HCT116 (cell line): Measurements from ENCODE around the gene MAFG. TPM values are rescaled to one million over a fixed set of nuclear protein-coding genes. Genes with fewer than 3 reads are reported as not detected.

Experiments used
- ATAC-seq: fragments of 200-7000 bp; cut with Tn5 transposase; 2 replicates; pipeline ENCODE4 v1.9.1; 2020; ENCODE audit warnings: mild to moderate bottlenecking, moderate library complexity
- BruUV-seq: library from RNA; stranded (reverse); fragments of 400-500 nt; replicated peaks from 2 replicates; lab custom pipeline; 2021; lab: Mats Ljungman, UMichigan
- CTCF ChIA-PET: fragments of 300-600 bp; sonication (Branson Sonifier 250); formaldehyde crosslinking; loops from one replicate; lab custom pipeline; 2021; ENCODE audit warnings: antibody characterized with exemption; lab: Charles Lee
- POLR2A ChIA-PET: fragments of 300-600, 350-600 bp; sonication (Branson Sonifier 250); formaldehyde crosslinking; loops from one replicate; lab custom pipeline; 2021; ENCODE audit warnings: antibody characterized with exemption; lab: Charles Lee
- RAD21 ChIA-PET, 2 experiments: fragments of 300-600 bp; sonication (Branson Sonifier 250); formaldehyde crosslinking; loops; one replicate each; lab custom pipeline; 2023; ENCODE audit warnings: low total read pairs in 2 of 2; ENCODE audit not compliant: uncharacterized antibody in 2 of 2, unreplicated experiment in 2 of 2, low non-redundant PET in 1 of 2; lab: Charles Lee
- DNase-seq: peaks from one replicate; pipeline ENCODE4 v3.0.0-alpha.2; 2010; ENCODE audit warnings: low read depth, low spot score
- H2AFZ ChIP-seq: fragments of 200-600 bp; shearing (Covaris generic), sonication (generic); 2 replicates; pipeline ENCODE4 v1.6.1; 2017; ENCODE audit warnings: low read depth, mixed run types, mixed read lengths, antibody characterized with exemption, low read length; ENCODE audit not compliant: poor library complexity, severe bottlenecking
- H3K27ac ChIP-seq: 2 replicates; pipeline ENCODE4 v1.5.1; 2012; ENCODE audit warnings: low read depth, low read length
- H3K27me3 ChIP-seq: fragments of 200-600 bp; sonication (generic); 2 replicates; pipeline ENCODE4 v1.6.1; 2016; ENCODE audit warnings: mixed run types, low read length, mixed read lengths; ENCODE audit not compliant: insufficient read depth
- H3K36me3 ChIP-seq, 2 experiments: fragments of 200-500 bp in 1 of 2; fragments of 200-600 bp in 1 of 2; sonication (Bioruptor generic) in 1 of 2; sonication (generic) in 1 of 2; 2 replicates each; pipeline versions ENCODE4 v1.5.1 to v1.6.1; 2014 to 2016; ENCODE audit warnings: low read length in 2 of 2, inconsistent platforms in 1 of 2, mixed read lengths in 1 of 2, mixed run types in 1 of 2; ENCODE audit not compliant: insufficient read depth in 2 of 2, control insufficient read depth in 1 of 2
- H3K4me1 ChIP-seq, 2 experiments: fragments of 200-600 bp in 1 of 2; sonication (generic) in 1 of 2; 2 replicates each; pipeline versions ENCODE4 v1.5.1 to v1.6.1; 2012 to 2017; ENCODE audit warnings: low read length in 2 of 2, inconsistent platforms in 1 of 2, mild to moderate bottlenecking in 1 of 2, mixed read lengths in 1 of 2, mixed run types in 1 of 2, moderate library complexity in 1 of 2; ENCODE audit not compliant: insufficient read depth in 2 of 2, control insufficient read depth in 1 of 2
- H3K4me2 ChIP-seq: fragments of 200-600 bp; sonication (generic); 2 replicates; pipeline ENCODE4 v1.6.1; 2017; ENCODE audit warnings: mixed run types, low read length, mixed read lengths
- H3K4me3 ChIP-seq, 2 experiments: fragments of 200-600 bp in 1 of 2; sonication (generic) in 1 of 2; replicated peaks in 1 of 2; 2 replicates each; pipeline ENCODE4 v1.5.1; 2011 to 2016; ENCODE audit warnings: low read length in 2 of 2, control low read depth in 1 of 2, low read depth in 1 of 2, mild to moderate bottlenecking in 1 of 2, mixed read lengths in 1 of 2, mixed run types in 1 of 2
- H3K79me2 ChIP-seq: fragments of 200-600 bp; sonication (generic); 2 replicates; pipeline ENCODE4 v1.6.1; 2017; ENCODE audit warnings: mild to moderate bottlenecking, mixed run types, low read length, moderate library complexity, mixed read lengths; ENCODE audit not compliant: insufficient read depth
- H3K9ac ChIP-seq: fragments of 200-600 bp; sonication (generic); 2 replicates; pipeline ENCODE4 v1.6.1; 2016; ENCODE audit warnings: low read length, mixed read lengths
- H3K9me2 ChIP-seq: fragments of 200-600 bp; sonication (generic), shearing (Covaris generic); 2 replicates; pipeline ENCODE4 v1.6.1; 2017; ENCODE audit warnings: mixed run types, mild to moderate bottlenecking, moderate library complexity; ENCODE audit not compliant: insufficient read depth
- H3K9me3 ChIP-seq, 2 experiments: fragments of 200-500 bp in 1 of 2; fragments of 200-600 bp in 1 of 2; sonication (Bioruptor generic) in 1 of 2; sonication (generic) in 1 of 2; 2 replicates each; pipeline ENCODE4 v1.6.1; 2014 to 2017; ENCODE audit warnings: low read length in 2 of 2, mixed read lengths in 2 of 2, inconsistent platforms in 1 of 2, low read depth in 1 of 2, mild to moderate bottlenecking in 1 of 2, mixed run types in 1 of 2, moderate library complexity in 1 of 2; ENCODE audit not compliant: control insufficient read depth in 1 of 2, insufficient read depth in 1 of 2
- H4K20me1 ChIP-seq: fragments of 200-600 bp; sonication (generic), shearing (Covaris generic); 2 replicates; pipeline ENCODE4 v1.6.1; 2017; ENCODE audit warnings: mixed run types, mild to moderate bottlenecking, moderate library complexity; ENCODE audit not compliant: insufficient read depth
- ATF3 ChIP-seq: IDR thresholded peaks from 2 replicates; pipeline ENCODE4 v1.6.1; 2012
- CBX3 ChIP-seq: IDR thresholded peaks from 2 replicates; pipeline ENCODE4 v1.6.1; 2012; ENCODE audit warnings: low read depth
- EGR1 ChIP-seq: IDR thresholded peaks from 2 replicates; pipeline ENCODE4 v1.6.1; 2012; ENCODE audit warnings: low read depth
- ELF1 ChIP-seq: IDR thresholded peaks from 2 replicates; pipeline ENCODE4 v1.6.1; 2012; ENCODE audit warnings: low read depth, borderline replicate concordance
- EZH2phosphoT487 ChIP-seq: fragments of 200-600 bp; IDR thresholded peaks from 2 replicates; pipeline ENCODE4 v1.6.1; 2018; ENCODE audit warnings: antibody characterized with exemption, borderline replicate concordance
- FOSL1 ChIP-seq: IDR thresholded peaks from 2 replicates; pipeline ENCODE4 v1.6.1; 2012; ENCODE audit warnings: low read depth
- POLR2A ChIP-seq: IDR thresholded peaks from 2 replicates; pipeline ENCODE4 v1.7.0; 2011; ENCODE audit warnings: borderline replicate concordance; ENCODE audit not compliant: insufficient read depth, insufficient read length; ENCODE audit errors: extremely low read depth
- POLR2AphosphoS5 ChIP-seq: IDR thresholded peaks from 2 replicates; pipeline ENCODE4 v1.6.1; 2011; ENCODE audit warnings: mild to moderate bottlenecking, low read depth, low read length, moderate library complexity
- RAD21 ChIP-seq: IDR thresholded peaks from 2 replicates; pipeline ENCODE4 v1.6.1; 2012; ENCODE audit warnings: low read depth, mild to moderate bottlenecking
- SP1 ChIP-seq: IDR thresholded peaks from 2 replicates; pipeline ENCODE4 v1.6.1; 2012; ENCODE audit warnings: low read depth
- SRF ChIP-seq: IDR thresholded peaks from 2 replicates; pipeline ENCODE4 v1.6.1; 2012; ENCODE audit warnings: low read depth
- TCF7L2 ChIP-seq: IDR thresholded peaks from 2 replicates; pipeline ENCODE4 v1.7.0; 2011; ENCODE audit warnings: borderline replicate concordance, inconsistent platforms; ENCODE audit not compliant: insufficient read depth, insufficient read length; ENCODE audit errors: extremely low read depth
- YY1 ChIP-seq: IDR thresholded peaks from 2 replicates; pipeline ENCODE4 v1.6.1; 2011; ENCODE audit warnings: low read length, low read depth, moderate library complexity, mild to moderate bottlenecking; ENCODE audit not compliant: insufficient replicate concordance; ENCODE audit errors: extremely low read depth
- ZFX ChIP-seq: fragments of 450-650 bp; IDR thresholded peaks from 2 replicates; pipeline ENCODE4 v1.6.1; 2017
- ZNF274 ChIP-seq: fragments of 200-500 bp; sonication (Bioruptor generic); IDR thresholded peaks from 2 replicates; pipeline ENCODE4 v1.6.1; 2014; ENCODE audit warnings: mild to moderate bottlenecking, low read depth, low read length, inconsistent platforms
- intact Hi-C: fragments of 100-400 bp; cut with micrococcal nuclease; formaldehyde crosslinking; loops from 2 replicates; pipeline ENCODE4 v1.10.0; 2022
- total RNA-seq: library from RNA; stranded (reverse); gene quantifications from one replicate; pipeline ENCODE4 v1.2.1, GENCODE V29; 2021; ENCODE audit not compliant: unreplicated experiment

The MAFG gene
- total RNA-seq, 1 experiment from 2014 or later = 46.8 TPM

- H3K27me3 ChIP-seq = no peaks in the 10 kb centered on the region
- ChIA-PET POLR2A (interaction anchor here (0.9 to 2.6 kb wide), 2 partner anchors 70 to 91 kb away, joined by 4 to 6 read pairs; partner anchors contain the start of genes CENPX and LRRC45), RAD21 (no interaction called here), CTCF (interaction anchor here (2.0 to 3.5 kb wide), 2 partner anchors 8 to 69 kb away, joined by 7 to 22 read pairs; partner anchors contain the start of genes CENPX and LRRC45)
- TF ChIP-seq YY1 (no peak), SRF (no peak), CBX3 (no peak), ZFX (no peak), RAD21 (no peak), POLR2A (no peak), FOSL1 (no peak), SP1 (no peak), ELF1 (no peak), EZH2phosphoT487 (no peak), ZNF274 (no peak), POLR2AphosphoS5 (no peak), TCF7L2 (no peak), ATF3 (no peak), EGR1 (no peak)
- no peak overlapping the region for H3K4me3 ChIP-seq
- no peaks in the 10 kb centered on the region for H3K9me2 ChIP-seq
- peaks cover 0 to 13% of the 10 kb centered on the region in 2 experiments; a peak in 1 of 4 replicates for H3K4me1 ChIP-seq
- H3K9me3 ChIP-seq = no peaks in the 10 kb centered on the region
- no TSS peak for BruUV-seq
- H3K27ac ChIP-seq = no peak overlapping the region
- H3K79me2 ChIP-seq = no peaks in the 10 kb centered on the region
- H3K36me3 ChIP-seq = no peaks in the 10 kb centered on the region
- no peak overlapping the region for H3K4me2 ChIP-seq
- no peak overlapping the region for H2AFZ ChIP-seq
- ATAC-seq = no peak
- no peak for DNase-seq
- H3K9ac ChIP-seq = no peak overlapping the region
- H4K20me1 ChIP-seq = no peaks in the 10 kb centered on the region
- intact Hi-C loops = no loop called here
Observed at GRCh38 chr17:81951785-81952684, 24.5 kb upstream of the MAFG start.
